T-helper 9 cell (primary cell): ENCODE results near the gene KRTAP12-2.
A peak's percentile ranks its signal among the peaks of the same experiment; 100 is the strongest.

Source experiments
- DNase-seq: peaks from one replicate; pipeline ENCODE4 v3.0.0-alpha.2; 2020

KRTAP12-2 gene

DNA sequence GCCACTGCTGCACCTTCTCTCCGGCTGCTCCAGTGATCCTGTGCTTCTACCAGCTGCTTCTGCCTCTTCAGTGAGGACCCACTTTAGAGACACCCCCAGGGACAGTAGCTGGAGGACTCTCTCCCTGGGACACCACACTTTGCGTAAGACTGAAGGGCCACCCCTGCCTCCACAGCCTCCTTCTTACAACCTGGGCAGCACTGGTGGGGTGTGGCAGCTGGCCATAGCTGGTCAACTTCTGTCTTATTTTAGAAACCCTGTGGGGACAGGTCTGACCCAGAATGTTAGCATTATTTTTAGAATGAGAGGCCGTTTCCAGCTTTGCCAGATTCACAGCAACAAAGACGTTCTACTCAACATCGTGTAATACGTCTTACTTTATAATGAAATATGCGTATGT, 41.0 kb downstream of the KRTAP12-2 start:
- DNase-seq = no peak

DNA sequence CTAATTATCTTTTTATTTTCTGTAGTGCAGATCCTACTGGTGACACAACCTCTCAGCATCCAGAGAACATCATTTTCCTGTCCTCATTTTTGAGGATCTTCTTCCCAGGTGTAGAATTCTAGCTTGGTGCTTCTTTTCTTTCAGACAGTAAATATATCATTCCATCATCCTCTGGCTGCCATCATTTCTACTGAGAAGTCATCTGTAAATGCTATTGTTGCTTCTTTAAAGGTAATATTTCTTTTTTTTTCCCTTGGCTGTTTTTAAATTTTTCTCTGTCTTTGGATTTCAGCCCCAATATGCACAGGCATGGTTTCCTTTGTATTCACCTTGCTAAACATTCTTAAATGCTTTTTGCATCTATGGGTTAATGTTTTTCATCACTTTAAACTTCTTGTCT, 43.2 kb downstream of the KRTAP12-2 start:
- no peak for DNase-seq

DNA sequence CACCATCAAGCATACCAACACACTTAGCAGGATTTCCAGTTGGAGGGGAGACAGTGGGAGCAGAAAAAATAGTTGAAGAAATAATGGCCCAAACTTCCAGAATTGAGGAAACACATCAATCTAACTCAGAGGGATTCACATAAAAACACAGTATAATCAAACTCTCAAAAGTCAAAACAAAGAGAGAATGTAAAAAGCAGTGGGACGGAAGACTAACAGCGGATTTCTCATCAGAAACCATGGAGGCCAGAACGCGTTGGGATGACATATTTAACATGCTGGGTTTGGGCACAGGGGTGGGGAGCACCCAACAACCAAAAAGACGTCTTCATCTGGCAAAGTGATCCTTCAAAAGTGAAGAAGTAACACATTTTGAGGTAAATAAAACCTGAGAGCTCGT, 46.8 kb downstream of the KRTAP12-2 start:
- no peak for DNase-seq

DNA sequence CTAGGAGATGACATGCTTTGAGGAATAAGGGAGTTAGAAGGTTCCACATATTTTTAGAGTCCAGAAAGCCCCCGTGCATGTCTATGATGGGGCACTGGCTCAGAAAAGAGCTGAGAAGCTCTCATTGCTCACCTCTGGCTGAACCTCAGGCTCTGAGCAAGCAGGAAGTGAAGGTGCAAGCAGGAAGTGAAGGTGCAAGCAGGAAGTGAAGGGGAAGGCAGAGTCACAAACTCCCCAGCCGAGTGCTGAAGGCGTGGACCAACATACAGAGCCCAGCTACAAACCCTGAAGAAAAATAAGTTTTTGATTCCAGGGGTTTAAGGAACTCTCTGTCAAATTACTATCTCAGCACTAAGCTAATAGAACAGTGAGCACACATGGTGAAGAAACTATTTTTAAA, 47.8 kb downstream of the KRTAP12-2 start:
- DNase-seq = peak; percentile 37

DNA sequence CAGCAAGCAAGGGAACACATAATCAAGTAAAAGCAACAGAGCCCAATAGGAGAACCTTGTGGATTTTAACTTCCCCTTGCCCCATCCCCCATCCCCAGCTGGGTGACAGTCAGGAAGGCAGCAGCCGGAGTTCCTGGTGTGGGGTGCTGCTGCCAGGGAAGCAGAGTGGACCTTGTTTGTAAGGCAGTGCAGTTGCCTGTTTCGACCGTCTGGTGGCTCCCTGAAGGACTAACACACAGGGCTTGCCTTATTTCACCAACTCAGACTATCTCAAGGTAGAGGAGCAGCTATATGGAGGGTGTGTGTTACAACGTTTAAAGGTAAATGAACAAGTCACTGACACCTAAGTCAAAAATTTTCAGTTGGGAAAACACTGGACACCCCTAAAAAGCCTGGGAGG, 48.2 kb downstream of the KRTAP12-2 start:
- DNase-seq = no peak

DNA sequence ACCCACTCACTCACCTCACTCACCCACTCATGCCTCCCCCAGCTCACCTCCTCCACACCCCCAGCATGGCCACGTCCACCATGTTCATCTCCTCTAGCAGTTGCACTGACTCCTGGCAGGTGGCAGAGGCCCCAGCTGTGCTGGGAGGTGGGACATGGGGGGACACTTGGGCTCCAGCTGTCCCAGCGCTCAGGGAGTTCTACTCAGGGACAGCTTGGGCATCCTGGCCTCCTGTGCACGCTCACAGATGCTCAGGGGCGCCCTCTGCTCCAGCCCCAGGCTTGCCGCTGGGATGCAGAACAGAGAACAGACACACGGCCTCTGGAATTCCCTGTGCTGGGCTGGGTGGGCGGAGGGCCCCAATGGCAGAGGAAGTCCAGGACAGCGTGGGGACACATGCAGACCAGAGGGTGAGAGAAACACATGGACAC, 49.6 kb downstream of the KRTAP12-2 start:
- no peak for DNase-seq

DNA sequence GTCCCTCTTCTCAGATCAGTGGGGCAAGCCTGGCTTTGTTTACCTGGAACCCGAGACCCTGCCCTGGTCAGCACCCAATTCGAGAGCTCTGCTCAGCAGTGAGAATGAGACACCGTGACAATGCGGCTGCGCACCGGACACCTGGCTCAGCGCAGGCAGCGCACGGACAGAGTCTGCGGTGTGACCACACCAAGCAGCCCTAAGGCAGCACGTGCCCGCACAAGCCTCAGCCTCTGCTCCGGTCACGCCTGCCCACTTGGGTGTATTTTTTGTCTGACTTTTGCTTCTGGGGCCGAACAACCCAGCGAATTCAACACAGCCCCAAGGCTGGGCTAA, 50.2 kb downstream of the KRTAP12-2 start:
- DNase-seq = no peak
